ENCODE measurements around the gene SH3YL1.

SH3YL1 gene

DNA sequence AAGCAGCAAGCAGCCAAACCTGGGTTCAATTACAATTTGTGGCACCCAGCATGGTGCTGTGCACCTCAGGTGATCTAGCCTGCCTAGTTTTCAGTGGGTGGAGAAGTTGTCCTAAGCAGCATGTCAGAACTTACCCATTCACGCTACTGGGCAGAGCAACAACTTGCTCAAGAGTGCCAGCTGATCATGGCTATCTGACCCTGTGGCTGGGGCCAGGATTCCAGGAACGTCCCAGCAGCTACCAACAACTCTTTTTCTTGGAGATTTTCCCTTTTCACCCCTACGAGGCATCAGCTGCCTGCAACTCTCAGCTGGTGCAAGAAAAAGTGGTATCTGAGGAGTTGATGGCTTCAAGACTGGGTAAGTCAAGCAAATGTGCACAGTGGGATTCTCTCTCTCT, 83.5 kb downstream of the SH3YL1 start:
- H3F3A ChIP-seq (ENCODE audit: insufficient read depth), result no peaks in the 10 kb centered on the region
- no peaks in the 10 kb centered on the region for H3K36me3 ChIP-seq (ENCODE audit: low read length)
- H2AFZ ChIP-seq (ENCODE audit: low read depth, low read length, severe bottlenecking), result no peak overlapping the region
- no peak overlapping the region for H3K27ac ChIP-seq (ENCODE audit: low read depth, low read length)
- H3K27me3 ChIP-seq (ENCODE audit: low read length), result no peaks in the 10 kb centered on the region
- peaks cover 8% of the 10 kb centered on the region; the same call in 1 of the 2 replicates for H3K9me3 ChIP-seq (ENCODE audit: insufficient read depth, low read length)
- H3K79me2 ChIP-seq (ENCODE audit: insufficient read depth, low read length), result no peaks in the 10 kb centered on the region
- no peak overlapping the region for H3K4me2 ChIP-seq (ENCODE audit: low read depth, low read length, poor library complexity, severe bottlenecking)
- H3K9me2 ChIP-seq (replicated peaks; ENCODE audit: insufficient read depth, low read length), result no peaks in the 10 kb centered on the region
- H4K20me1 ChIP-seq (ENCODE audit: low read depth, low read length), result no peaks in the 10 kb centered on the region
- TF ChIP-seq EZH2phosphoT487 (conservative IDR thresholded peaks at IDR 0.05; ENCODE audit: low read length) (no peak), CTCF (IDR thresholded peaks at IDR 0.05; ENCODE audit: insufficient read depth, low read length, poor library complexity, severe bottlenecking) (no peak)
- H3K4me3 ChIP-seq (ENCODE audit: insufficient read depth, low read length, poor library complexity, severe bottlenecking), result no peak overlapping the region
- H3K9ac ChIP-seq (ENCODE audit: low read length), result no peak overlapping the region

GRCh38 chr2:179886-180285, 83.9 kb downstream of the SH3YL1 start:
- H3K27me3 ChIP-seq (ENCODE audit: low read length), result no peaks in the 10 kb centered on the region
- H2AFZ ChIP-seq (ENCODE audit: low read depth, low read length, severe bottlenecking), result no peak overlapping the region
- H3K4me2 ChIP-seq (ENCODE audit: low read depth, low read length, poor library complexity, severe bottlenecking), result no peak overlapping the region
- TF ChIP-seq EZH2phosphoT487 (conservative IDR thresholded peaks at IDR 0.05; ENCODE audit: low read length) (no peak), CTCF (IDR thresholded peaks at IDR 0.05; ENCODE audit: insufficient read depth, low read length, poor library complexity, severe bottlenecking) (no peak)
- peaks cover 8% of the 10 kb centered on the region; the same call in 1 of the 2 replicates for H3K9me3 ChIP-seq (ENCODE audit: insufficient read depth, low read length)
- H3K36me3 ChIP-seq (ENCODE audit: low read length), result no peaks in the 10 kb centered on the region
- no peak overlapping the region for H3K27ac ChIP-seq (ENCODE audit: low read depth, low read length)
- H4K20me1 ChIP-seq (ENCODE audit: low read depth, low read length), result no peaks in the 10 kb centered on the region
- H3K4me3 ChIP-seq (ENCODE audit: insufficient read depth, low read length, poor library complexity, severe bottlenecking), result no peak overlapping the region
- H3K9ac ChIP-seq (ENCODE audit: low read length), result no peak overlapping the region
- H3K79me2 ChIP-seq (ENCODE audit: insufficient read depth, low read length), result no peaks in the 10 kb centered on the region
- H3K9me2 ChIP-seq (replicated peaks; ENCODE audit: insufficient read depth, low read length), result no peaks in the 10 kb centered on the region
- no peaks in the 10 kb centered on the region for H3F3A ChIP-seq (ENCODE audit: insufficient read depth)

GRCh38 chr2:177733-178132, 86.1 kb downstream of the SH3YL1 start:
- Histone ChIP-seq H3K27ac (ENCODE audit: low read depth, low read length) (no peak overlapping the region), H3K79me2 (ENCODE audit: insufficient read depth, low read length) (no peaks in the 10 kb centered on the region), H3K27me3 (ENCODE audit: low read length) (no peaks in the 10 kb centered on the region), H3K36me3 (ENCODE audit: low read length) (no peaks in the 10 kb centered on the region), H2AFZ (ENCODE audit: low read depth, low read length, severe bottlenecking) (no peak overlapping the region), H3K9me2 (replicated peaks; ENCODE audit: insufficient read depth, low read length) (no peaks in the 10 kb centered on the region), H3F3A (ENCODE audit: insufficient read depth) (no peaks in the 10 kb centered on the region), H3K9me3 (ENCODE audit: insufficient read depth, low read length) (peaks cover 5% of the 10 kb centered on the region; the same call in 1 of the 2 replicates), H3K9ac (ENCODE audit: low read length) (no peak overlapping the region), H4K20me1 (ENCODE audit: low read depth, low read length) (no peaks in the 10 kb centered on the region), H3K4me3 (ENCODE audit: insufficient read depth, low read length, poor library complexity, severe bottlenecking) (no peak overlapping the region), H3K4me2 (ENCODE audit: low read depth, low read length, poor library complexity, severe bottlenecking) (no peak overlapping the region)
- TF ChIP-seq EZH2phosphoT487 (conservative IDR thresholded peaks at IDR 0.05; ENCODE audit: low read length) (no peak), CTCF (IDR thresholded peaks at IDR 0.05; ENCODE audit: insufficient read depth, low read length, poor library complexity, severe bottlenecking) (no peak)

Measured in SU-DHL-6 (cell line).